Measurements from ENCODE around the gene BMPR1A. TPM values are rescaled to one million over a fixed set of nuclear protein-coding genes. Genes with fewer than 3 reads are reported as not detected.

Gene BMPR1A
- total and polyA plus RNA-seq, 2 of the 4 experiments (the other 2 are of a cell fraction): 15.9 to 93.7 TPM

DNA sequence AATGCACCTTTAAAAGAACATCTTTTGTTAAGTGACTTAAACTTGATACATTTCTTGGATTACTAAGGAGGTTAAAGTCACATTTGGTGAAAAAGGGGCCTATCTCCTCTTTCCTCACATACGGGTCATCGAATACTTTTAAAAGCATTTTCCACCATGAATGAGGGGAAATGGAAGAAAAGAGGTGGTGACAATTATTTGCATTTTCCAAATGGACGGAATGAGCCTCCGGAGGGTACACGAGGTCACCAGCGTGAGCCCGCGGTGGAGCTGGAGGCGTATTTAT, 1.0 kb upstream of the BMPR1A start:
- Histone ChIP-seq H4K5ac (ENCODE audit: low read depth, low read length) (no peak overlapping the region), H3K23ac (ENCODE audit: low read depth, low read length) (peak overlapping the region; percentile 85), H4K91ac (ENCODE audit: insufficient read depth, low read depth, low read length) (peak overlapping the region; percentile 88), H3K27me3 (ENCODE audit: control insufficient read depth, insufficient read depth, low read length) (no peaks in the 10 kb centered on the region), H3K4me1 (ENCODE audit: control insufficient read depth, insufficient read depth, low read length) (peaks cover 2% of the 10 kb centered on the region; the same call in 1 of the 2 replicates), H3K4ac (ENCODE audit: low read depth, low read length) (peak overlapping the region; percentile 99), H3K56ac (ENCODE audit: extremely low read depth, insufficient read depth, low read length) (peak overlapping the region; percentile 75; the same call in 1 of the 2 replicates), H4K20me1 (ENCODE audit: insufficient read depth, low read length) (peaks cover 16% of the 10 kb centered on the region; the same call in 1 of the 2 replicates), H2AK9ac (replicated peaks; ENCODE audit: low read depth, low read length, poor library complexity) (no peak overlapping the region), H3K18ac (ENCODE audit: low read depth, low read length) (peak overlapping the region; percentile 88), H3K27ac (ENCODE audit: insufficient read depth, low read length) (peak overlapping the region; percentile 98), H3K14ac (replicated peaks; ENCODE audit: low read depth, low read length) (peak overlapping the region; percentile 72), H3K4me3 (ENCODE audit: insufficient read depth, low read depth, low read length) (peak overlapping the region; percentile 74), H2BK120ac (ENCODE audit: low read depth, low read length) (0 out of 2 replicates have a peak overlapping the region, but pooled peaks have one; percentile 20), H2BK5ac (ENCODE audit: low read depth, low read length, poor library complexity, severe bottlenecking) (peak overlapping the region; percentile 96), H2AFZ (replicated peaks; ENCODE audit: low read length, poor library complexity) (peak overlapping the region; percentile 96), H3K36me3 (ENCODE audit: control insufficient read depth, insufficient read depth, low read length) (no peaks in the 10 kb centered on the region), H2BK15ac (ENCODE audit: low read depth, low read length) (no peak overlapping the region), H2AK5ac (ENCODE audit: low read depth, low read length) (peak overlapping the region; percentile 10; the same call in 1 of the 2 replicates), H2BK20ac (ENCODE audit: low read depth, low read length) (no peak overlapping the region), H3K9me3 (ENCODE audit: control insufficient read depth, insufficient read depth, low read length) (no peaks in the 10 kb centered on the region), H3K79me1 (ENCODE audit: low read depth in 1 of 2, low read length in 2 of 2) (peaks cover 11 to 45% of the 10 kb centered on the region in 2 experiments), H3K9ac (ENCODE audit: low read depth, low read length) (peak overlapping the region; percentile 96), H4K8ac (ENCODE audit: low read depth in 2 of 2, low read length in 2 of 2) (peak overlapping the region; percentile 62 to 92), H3K9me1 (ENCODE audit: insufficient read depth, low read length) (peaks cover 6% of the 10 kb centered on the region), H3K4me2 (ENCODE audit: low read depth, low read length) (peak overlapping the region; percentile 89)
- in situ Hi-C loops (cut with MboI; ENCODE audit: low sequenced_read_pairs) (no loop called here), intact Hi-C loops (cut with micrococcal nuclease) (loop anchor here (5.0 kb wide), 1 partner anchor 112 kb away; no protein-coding TSS in a partner anchor), dilution Hi-C loops (cut with HindIII; ENCODE audit: low sequenced_read_pairs, unreplicated experiment) (no loop called here)
- TF ChIP-seq MXI1 (IDR thresholded peaks at IDR 0.05; ENCODE audit: borderline replicate concordance, low read depth, low read length) (peak; percentile 41; the same call in 1 of the 2 replicates), FOS (IDR thresholded peaks at IDR 0.05; ENCODE audit: low read depth, low read length) (no peak), MAZ (IDR thresholded peaks at IDR 0.05; ENCODE audit: borderline replicate concordance, low read depth, low read length) (no peak), BHLHE40 (IDR thresholded peaks at IDR 0.05; ENCODE audit: low read depth, low read length) (peak; percentile 53; the same call in 1 of the 2 replicates), NFE2L2 (IDR thresholded peaks at IDR 0.05; ENCODE audit: low read depth, low read length) (no peak)
- ChIA-PET POLR2A (ENCODE audit: unreplicated experiment) (interaction anchor here (0.6 kb wide), 1 partner anchor 145 kb away, joined by 6 read pairs; no protein-coding TSS in a partner anchor), CTCF (interaction anchor here (0.8 kb wide), 1 partner anchor 15 kb away, joined by 3 read pairs; no protein-coding TSS in a partner anchor)
- no peak for DNase-seq
- no TSS peak for BruUV-seq (replicated peaks)
- WGBS, 2 experiments (ENCODE audit: extremely low coverage in 2 of 2, insufficient read length in 1 of 2): 0% methylated on average over 7 of the region's 9 CpGs; no CpG with 5 or more reads in 1 of the 2 experiments
- no peak for ATAC-seq (ENCODE audit: low read depth)
